Glutamatergic neuron (in vitro differentiated cells): Measurements from ENCODE around the gene AMPD3. TPM values are rescaled to one million over a fixed set of nuclear protein-coding genes. Genes with fewer than 3 reads are reported as not detected.

Source experiments
- DNase-seq: peaks from one replicate; pipeline ENCODE4 v3.0.0; 2022
- H3K27ac Mint-ChIP-seq: one replicate; pipeline ENCODE4 v1.8.0; 2020; ENCODE audit warnings: mild to moderate bottlenecking, mixed read lengths, inconsistent platforms; ENCODE audit not compliant: unreplicated experiment
- H3K27me3 Mint-ChIP-seq: one replicate; pipeline ENCODE4 v1.8.0; 2020; ENCODE audit warnings: mild to moderate bottlenecking, moderate library complexity, mixed read lengths, inconsistent platforms; ENCODE audit not compliant: unreplicated experiment
- H3K36me3 Mint-ChIP-seq: one replicate; pipeline ENCODE4 v1.8.0; 2020; ENCODE audit warnings: mild to moderate bottlenecking, mixed read lengths, inconsistent platforms; ENCODE audit not compliant: unreplicated experiment
- H3K4me1 Mint-ChIP-seq: one replicate; pipeline ENCODE4 v1.8.0; 2020; ENCODE audit warnings: mild to moderate bottlenecking, low read depth, mixed read lengths, inconsistent platforms; ENCODE audit not compliant: unreplicated experiment
- H3K4me3 Mint-ChIP-seq: one replicate; pipeline ENCODE4 v1.8.0; 2020; ENCODE audit warnings: mild to moderate bottlenecking, mixed read lengths, inconsistent platforms; ENCODE audit not compliant: unreplicated experiment
- H3K9me3 Mint-ChIP-seq: one replicate; pipeline ENCODE4 v1.8.0; 2020; ENCODE audit warnings: mild to moderate bottlenecking, moderate library complexity, mixed read lengths, inconsistent platforms; ENCODE audit not compliant: unreplicated experiment
- total RNA-seq: library from RNA; stranded (reverse); fragmentation: NEBNext Ultra II Directional; extraction: Animal tissue kit (Norgen Biotek cat#: 25700); gene quantifications from one replicate; pipeline ENCODE4 v1.2.1, GENCODE V29; 2021; ENCODE audit not compliant: unreplicated experiment
- TF ChIP-seq, protein P1 (sequence below): fragments of 200-600 bp; sonication (generic); IDR thresholded peaks from one replicate; pipeline ENCODE4 v1.5.0; 2021; ENCODE audit not compliant: partially characterized antibody, unreplicated experiment

AMPD3 gene
- total RNA-seq, 1 donor from 2014 or later: 0.44 TPM

DNA sequence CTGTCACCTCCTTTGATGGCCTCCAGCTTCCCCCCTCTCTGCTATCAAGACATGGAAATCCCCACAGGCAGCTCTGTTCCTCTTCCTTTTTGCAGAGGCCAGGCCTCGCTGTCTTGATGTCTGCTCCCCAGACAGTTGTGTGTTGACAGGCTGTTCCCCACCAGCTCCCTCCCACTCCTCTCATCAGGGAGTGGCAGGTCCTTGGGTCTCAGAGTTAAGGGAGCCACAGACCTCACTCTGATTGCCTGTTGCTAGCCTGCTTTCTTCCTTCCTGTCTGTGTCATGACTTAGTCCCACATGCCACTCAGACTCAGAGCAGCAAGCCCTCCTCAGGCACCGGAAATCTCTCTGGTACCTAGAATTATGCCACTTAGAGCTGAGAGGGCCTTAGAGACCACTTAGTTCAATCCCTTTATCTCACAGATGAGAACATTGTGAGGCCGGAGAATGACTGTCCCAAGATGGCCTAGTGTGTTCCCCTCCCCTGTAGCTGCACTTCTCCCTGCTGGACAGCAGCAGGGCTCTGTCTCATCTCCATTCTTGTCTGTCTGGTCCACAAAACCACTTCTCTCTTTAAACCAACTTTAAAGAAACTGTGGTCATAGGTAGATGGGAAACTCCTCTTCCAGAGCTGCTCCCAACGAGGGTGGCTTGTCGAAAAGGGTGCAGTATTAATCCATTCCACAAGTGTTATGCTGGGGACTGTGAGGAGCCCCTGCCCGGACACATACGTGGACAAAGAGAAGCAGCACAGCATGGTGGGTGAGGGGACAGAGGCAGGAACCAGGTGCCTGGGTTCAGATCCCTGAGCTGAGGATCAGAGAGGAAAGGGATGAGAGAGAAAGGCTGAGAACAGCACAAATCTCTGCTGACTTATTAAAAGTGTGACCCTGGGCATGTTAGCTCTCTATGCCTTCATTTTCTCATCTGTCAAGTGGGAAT, 4.2 kb downstream of the AMPD3 start:
- Mint-ChIP-seq H3K27ac (peak overlapping the region; percentile 44), H3K4me1 (peaks cover 24% of the 10 kb centered on the region), H3K27me3 (peaks cover 7% of the 10 kb centered on the region), H3K9me3 (peaks cover 9% of the 10 kb centered on the region), H3K4me3 (peak overlapping the region; percentile 25), H3K36me3 (no peaks in the 10 kb centered on the region)
- TF ChIP-seq, protein P1, sequence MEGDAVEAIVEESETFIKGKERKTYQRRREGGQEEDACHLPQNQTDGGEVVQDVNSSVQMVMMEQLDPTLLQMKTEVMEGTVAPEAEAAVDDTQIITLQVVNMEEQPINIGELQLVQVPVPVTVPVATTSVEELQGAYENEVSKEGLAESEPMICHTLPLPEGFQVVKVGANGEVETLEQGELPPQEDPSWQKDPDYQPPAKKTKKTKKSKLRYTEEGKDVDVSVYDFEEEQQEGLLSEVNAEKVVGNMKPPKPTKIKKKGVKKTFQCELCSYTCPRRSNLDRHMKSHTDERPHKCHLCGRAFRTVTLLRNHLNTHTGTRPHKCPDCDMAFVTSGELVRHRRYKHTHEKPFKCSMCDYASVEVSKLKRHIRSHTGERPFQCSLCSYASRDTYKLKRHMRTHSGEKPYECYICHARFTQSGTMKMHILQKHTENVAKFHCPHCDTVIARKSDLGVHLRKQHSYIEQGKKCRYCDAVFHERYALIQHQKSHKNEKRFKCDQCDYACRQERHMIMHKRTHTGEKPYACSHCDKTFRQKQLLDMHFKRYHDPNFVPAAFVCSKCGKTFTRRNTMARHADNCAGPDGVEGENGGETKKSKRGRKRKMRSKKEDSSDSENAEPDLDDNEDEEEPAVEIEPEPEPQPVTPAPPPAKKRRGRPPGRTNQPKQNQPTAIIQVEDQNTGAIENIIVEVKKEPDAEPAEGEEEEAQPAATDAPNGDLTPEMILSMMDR: no peak
- DNase-seq: no peak

- no peak overlapping the region for H3K4me3 Mint-ChIP-seq
- H3K4me1 Mint-ChIP-seq: peaks cover 12% of the 10 kb centered on the region
- peaks cover 10% of the 10 kb centered on the region for H3K9me3 Mint-ChIP-seq
- no peaks in the 10 kb centered on the region for H3K36me3 Mint-ChIP-seq
- TF ChIP-seq, protein P1: no peak
- no peak overlapping the region for H3K27ac Mint-ChIP-seq
- peaks cover 7% of the 10 kb centered on the region for H3K27me3 Mint-ChIP-seq
- DNase-seq: no peak
Measured at GRCh38 chr11:10460611-10461275, 5.7 kb downstream of the AMPD3 start.

- no peak for DNase-seq
- H3K36me3 Mint-ChIP-seq: no peaks in the 10 kb centered on the region
- peaks cover 8% of the 10 kb centered on the region for H3K9me3 Mint-ChIP-seq
- peaks cover 9% of the 10 kb centered on the region for H3K4me1 Mint-ChIP-seq
- no peak overlapping the region for H3K27ac Mint-ChIP-seq
- H3K27me3 Mint-ChIP-seq: peaks cover 5% of the 10 kb centered on the region
- H3K4me3 Mint-ChIP-seq: no peak overlapping the region
- TF ChIP-seq, protein P1: no peak
Measured at GRCh38 chr11:10461276-10461790, 6.3 kb downstream of the AMPD3 start.

DNA sequence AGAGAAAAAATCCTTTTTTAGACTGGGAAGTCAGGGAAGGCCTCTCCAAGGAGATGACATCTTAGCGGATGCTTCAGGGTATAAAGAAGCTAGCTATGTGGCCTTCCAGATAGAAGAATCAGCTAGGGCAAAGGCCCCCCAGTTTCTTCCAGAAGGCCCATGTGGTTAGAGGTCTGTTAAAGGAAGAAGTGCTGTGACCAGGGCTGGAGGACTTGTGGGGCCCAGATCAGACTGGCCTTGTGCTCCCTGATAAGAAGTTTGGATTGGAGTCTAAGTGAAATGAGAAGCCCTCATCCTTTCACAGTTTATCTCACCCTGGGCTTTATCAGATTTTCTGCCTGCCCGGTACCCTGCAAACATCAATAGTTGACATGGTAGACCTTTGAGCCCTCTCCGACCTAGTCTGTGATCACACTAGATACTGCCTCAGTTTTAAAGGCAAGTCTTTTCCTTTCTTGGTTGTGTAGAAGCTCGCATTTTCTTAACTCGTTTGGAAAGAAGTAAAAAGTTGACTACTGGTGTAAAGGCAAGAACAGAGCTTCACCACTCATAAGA, 7.8 kb downstream of the AMPD3 start:
- no peak for DNase-seq
- peaks cover 3% of the 10 kb centered on the region for H3K9me3 Mint-ChIP-seq
- H3K4me1 Mint-ChIP-seq: peaks cover 6% of the 10 kb centered on the region
- H3K27me3 Mint-ChIP-seq: no peaks in the 10 kb centered on the region
- H3K4me3 Mint-ChIP-seq: no peak overlapping the region
- TF ChIP-seq, protein P1: no peak
- H3K27ac Mint-ChIP-seq: no peak overlapping the region
- H3K36me3 Mint-ChIP-seq: peaks cover 6% of the 10 kb centered on the region
